ENCODE results near the gene HDAC11. TPM values are rescaled to one million over a fixed set of nuclear protein-coding genes. Genes with fewer than 3 reads are reported as not detected.

Gene HDAC11
- polyA plus RNA-seq, 1 donor (not counting 4 experiments of a cell fraction or from before 2014, with no cell fraction given) = 12.6 TPM

DNA sequence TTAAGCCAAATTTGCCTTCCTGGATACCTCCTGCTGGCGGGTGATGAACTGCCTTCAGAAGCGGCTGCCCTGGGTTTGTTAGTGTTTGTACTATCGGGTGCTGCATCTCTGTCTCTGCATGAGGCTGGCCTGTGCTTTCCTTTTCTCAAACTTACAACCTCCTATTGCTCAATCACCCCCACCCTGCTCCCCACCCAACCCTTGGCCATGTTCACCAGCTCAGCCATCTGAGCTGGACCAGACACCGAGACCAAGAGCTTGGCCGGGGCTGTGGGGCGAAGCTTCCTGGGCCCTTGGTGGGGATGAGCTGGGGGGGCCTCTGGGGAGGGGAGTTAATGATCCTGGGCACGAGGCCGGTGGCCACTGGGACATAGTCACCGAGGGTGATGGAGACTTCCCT is 52.0 kb downstream of the HDAC11 start:
- Histone ChIP-seq H3K27me3 (ENCODE audit: control insufficient read depth, extremely low read depth, insufficient read depth, low read length) (no peaks in the 10 kb centered on the region), H3K36me3 (ENCODE audit: control insufficient read depth in 2 of 2, extremely low read depth in 1 of 2, insufficient read depth in 2 of 2, low read length in 2 of 2) (no peaks in the 10 kb centered on the region), H3K4me2 (ENCODE audit: control insufficient read depth, extremely low read depth, insufficient read depth, low read depth, low read length) (no peak overlapping the region), H3K9me1 (ENCODE audit: control insufficient read depth, extremely low read depth, insufficient read depth, low read length) (no peaks in the 10 kb centered on the region), H4K20me1 (ENCODE audit: control insufficient read depth, extremely low read depth, insufficient read depth, low read length) (no peaks in the 10 kb centered on the region), H3K27ac (ENCODE audit: control insufficient read depth, insufficient read depth, low read length) (no peak overlapping the region), H3K9ac (ENCODE audit: control insufficient read depth, extremely low read depth, insufficient read depth, low read length) (no peak overlapping the region), H3K79me2 (ENCODE audit: control insufficient read depth, insufficient read depth, low read length) (no peaks in the 10 kb centered on the region), H3K4me3 (ENCODE audit: control insufficient read depth in 2 of 3, extremely low read depth in 1 of 3, insufficient read depth in 2 of 3, low read depth in 1 of 3, low read length in 3 of 3) (no peak overlapping the region), H2AFZ (ENCODE audit: control insufficient read depth, low read length) (no peak overlapping the region), H3K4me1 (ENCODE audit: control insufficient read depth, extremely low read depth, insufficient read depth, low read length) (peaks cover 28% of the 10 kb centered on the region), H3K9me3 (ENCODE audit: control insufficient read depth, low read depth, low read length) (no peaks in the 10 kb centered on the region)
- FAIRE-seq (no peak), DNase-seq (ENCODE audit: low read depth, low spot score) (no peak)
- no peak for TF ChIP-seq EZH2 (IDR thresholded peaks at IDR 0.05; ENCODE audit: low read length)
- TF ChIP-seq, protein P1, sequence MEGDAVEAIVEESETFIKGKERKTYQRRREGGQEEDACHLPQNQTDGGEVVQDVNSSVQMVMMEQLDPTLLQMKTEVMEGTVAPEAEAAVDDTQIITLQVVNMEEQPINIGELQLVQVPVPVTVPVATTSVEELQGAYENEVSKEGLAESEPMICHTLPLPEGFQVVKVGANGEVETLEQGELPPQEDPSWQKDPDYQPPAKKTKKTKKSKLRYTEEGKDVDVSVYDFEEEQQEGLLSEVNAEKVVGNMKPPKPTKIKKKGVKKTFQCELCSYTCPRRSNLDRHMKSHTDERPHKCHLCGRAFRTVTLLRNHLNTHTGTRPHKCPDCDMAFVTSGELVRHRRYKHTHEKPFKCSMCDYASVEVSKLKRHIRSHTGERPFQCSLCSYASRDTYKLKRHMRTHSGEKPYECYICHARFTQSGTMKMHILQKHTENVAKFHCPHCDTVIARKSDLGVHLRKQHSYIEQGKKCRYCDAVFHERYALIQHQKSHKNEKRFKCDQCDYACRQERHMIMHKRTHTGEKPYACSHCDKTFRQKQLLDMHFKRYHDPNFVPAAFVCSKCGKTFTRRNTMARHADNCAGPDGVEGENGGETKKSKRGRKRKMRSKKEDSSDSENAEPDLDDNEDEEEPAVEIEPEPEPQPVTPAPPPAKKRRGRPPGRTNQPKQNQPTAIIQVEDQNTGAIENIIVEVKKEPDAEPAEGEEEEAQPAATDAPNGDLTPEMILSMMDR (optimal IDR thresholded peaks at IDR 0.05 in 1 of 3, IDR thresholded peaks at IDR 0.05 in 1 of 3, conservative IDR thresholded peaks at IDR 0.05 in 1 of 3; ENCODE audit: extremely low read depth in 1 of 3, insufficient read depth in 2 of 3, low read length in 3 of 3) = no peak
- dilution Hi-C loops (cut with MboI; ENCODE audit: extremely low pct_ligation_motif_present, low sequenced_read_pairs) = no loop called here

GRCh38 chr3:13532631-13533030 is 52.5 kb downstream of the HDAC11 start:
- no peaks in the 10 kb centered on the region for H3K79me2 ChIP-seq (ENCODE audit: control insufficient read depth, insufficient read depth, low read length)
- H3K36me3 ChIP-seq (ENCODE audit: control insufficient read depth in 2 of 2, extremely low read depth in 1 of 2, insufficient read depth in 2 of 2, low read length in 2 of 2) = no peaks in the 10 kb centered on the region
- FAIRE-seq (no peak), DNase-seq (ENCODE audit: low read depth, low spot score) (no peak)
- peaks cover 33% of the 10 kb centered on the region for H3K4me1 ChIP-seq (ENCODE audit: control insufficient read depth, extremely low read depth, insufficient read depth, low read length)
- H3K9me3 ChIP-seq (ENCODE audit: control insufficient read depth, low read depth, low read length) = no peaks in the 10 kb centered on the region
- H3K4me3 ChIP-seq (ENCODE audit: control insufficient read depth in 2 of 3, extremely low read depth in 1 of 3, insufficient read depth in 2 of 3, low read depth in 1 of 3, low read length in 3 of 3) = no peak overlapping the region
- no peak overlapping the region for H2AFZ ChIP-seq (ENCODE audit: control insufficient read depth, low read length)
- no peaks in the 10 kb centered on the region for H3K27me3 ChIP-seq (ENCODE audit: control insufficient read depth, extremely low read depth, insufficient read depth, low read length)
- TF ChIP-seq, protein P1 (optimal IDR thresholded peaks at IDR 0.05 in 1 of 3, IDR thresholded peaks at IDR 0.05 in 1 of 3, conservative IDR thresholded peaks at IDR 0.05 in 1 of 3; ENCODE audit: extremely low read depth in 1 of 3, insufficient read depth in 2 of 3, low read length in 3 of 3) = no peak
- no peak overlapping the region for H3K4me2 ChIP-seq (ENCODE audit: control insufficient read depth, extremely low read depth, insufficient read depth, low read depth, low read length)
- no peaks in the 10 kb centered on the region for H3K9me1 ChIP-seq (ENCODE audit: control insufficient read depth, extremely low read depth, insufficient read depth, low read length)
- H4K20me1 ChIP-seq (ENCODE audit: control insufficient read depth, extremely low read depth, insufficient read depth, low read length) = no peaks in the 10 kb centered on the region
- dilution Hi-C loops (cut with MboI; ENCODE audit: extremely low pct_ligation_motif_present, low sequenced_read_pairs) = no loop called here
- no peak overlapping the region for H3K9ac ChIP-seq (ENCODE audit: control insufficient read depth, extremely low read depth, insufficient read depth, low read length)
- H3K27ac ChIP-seq (ENCODE audit: control insufficient read depth, insufficient read depth, low read length) = no peak overlapping the region
